Breast epithelium (tissue), 4 donors: Measurements from ENCODE around the gene SEC61A2. TPM values are rescaled to one million over a fixed set of nuclear protein-coding genes. Genes with fewer than 3 reads are reported as not detected.

Experiments used
- DNase-seq, 2 donors: peaks; one replicate each; pipeline ENCODE4 v3.0.0-alpha.2; 2019; ENCODE audit warnings: low spot score in 2 of 2
- H3K27ac ChIP-seq, 2 donors: fragments of 200-600 bp; sonication (generic) in 1 of 2; one replicate each; pipeline ENCODE4 v1.5.1; 2016 to 2019; ENCODE audit warnings: mild to moderate bottlenecking in 1 of 2
- H3K27me3 ChIP-seq, 2 donors: fragments of 200-600 bp; sonication (generic) in 1 of 2; one replicate each; pipeline versions ENCODE4 v1.5.1 to v1.6.0; 2017 to 2019; ENCODE audit warnings: control low read depth in 1 of 2, mild to moderate bottlenecking in 1 of 2
- H3K36me3 ChIP-seq: fragments of 200-600 bp; one replicate; pipeline ENCODE4 v1.5.1; 2019
- H3K4me1 ChIP-seq, 2 donors: fragments of 200-600 bp; sonication (generic); one replicate each; pipeline ENCODE4 v1.5.1; 2016 to 2019; ENCODE audit warnings: control low read depth in 1 of 2
- H3K4me3 ChIP-seq, 3 donors: fragments of 200-600 bp; sonication (generic); 1 replicate in 2 of 3; 2 replicates in 1 of 3; pipeline ENCODE4 v1.5.1; 2016 to 2019; ENCODE audit warnings: mild to moderate bottlenecking in 3 of 3, moderate library complexity in 2 of 3
- H3K9me3 ChIP-seq, 2 donors: fragments of 200-600 bp; sonication (generic) in 1 of 2; one replicate each; pipeline ENCODE4 v1.5.1; 2016 to 2019; ENCODE audit warnings: control low read depth in 1 of 2
- CTCF ChIP-seq, 3 donors: fragments of 450-650 bp; IDR thresholded peaks; one replicate each; pipeline ENCODE4 v1.5.1; 2016 to 2017; ENCODE audit warnings: antibody characterized with exemption in 3 of 3, mild to moderate bottlenecking in 3 of 3, moderate library complexity in 3 of 3
- POLR2A ChIP-seq: fragments of 450-650 bp; IDR thresholded peaks from one replicate; pipeline ENCODE4 v1.6.1; 2016; ENCODE audit warnings: antibody characterized with exemption, mild to moderate bottlenecking, moderate library complexity
- POLR2AphosphoS5 ChIP-seq, 3 donors: sonication (generic); formaldehyde crosslinking; IDR thresholded peaks; one replicate each; pipeline ENCODE4 v1.6.1; 2017; ENCODE audit warnings: antibody characterized with exemption in 3 of 3
- intact Hi-C: fragments of 100-400 bp; cut with DNase I; formaldehyde crosslinking; loops from one replicate; pipeline ENCODE4 v1.15.1; 2023; ENCODE audit warnings: low total_unique reads
- total RNA-seq, 3 donors: library from RNA; depleted of rRNA; stranded (reverse); fragments of >200 nt; gene quantifications; one replicate each; pipeline ENCODE4 v1.1.0, GENCODE V29; 2016

SEC61A2 gene
- total RNA-seq, 3 donors from 2014 or later, result 6.2 to 15.7 (median 10.2) TPM

GRCh38 chr10:12186323-12186722, 56.8 kb downstream of the SEC61A2 start:
- H3K27me3 ChIP-seq, result no peaks in the 10 kb centered on the region
- TF ChIP-seq POLR2A (no peak), CTCF (IDR thresholded peaks at IDR 0.05) (no peak), POLR2AphosphoS5 (IDR thresholded peaks at IDR 0.05) (no peak)
- H3K9me3 ChIP-seq, result no peaks in the 10 kb centered on the region
- no peak for DNase-seq
- intact Hi-C loops, result loop anchor here (5.0 kb wide), 1 partner anchor 971 kb away; no protein-coding TSS in a partner anchor
- H3K4me1 ChIP-seq, result no peaks in the 10 kb centered on the region
- no peak overlapping the region for H3K4me3 ChIP-seq
- no peak overlapping the region for H3K27ac ChIP-seq
- peaks cover 6% of the 10 kb centered on the region for H3K36me3 ChIP-seq

GRCh38 chr10:12187321-12187905, 57.9 kb downstream of the SEC61A2 start:
- Histone ChIP-seq H3K4me3 (no peak overlapping the region), H3K4me1 (no peaks in the 10 kb centered on the region), H3K36me3 (peaks cover 6% of the 10 kb centered on the region), H3K9me3 (no peaks in the 10 kb centered on the region), H3K27ac (no peak overlapping the region), H3K27me3 (no peaks in the 10 kb centered on the region)
- TF ChIP-seq CTCF (IDR thresholded peaks at IDR 0.05), result no peak
- no peak for TF ChIP-seq POLR2AphosphoS5 (IDR thresholded peaks at IDR 0.05)
- TF ChIP-seq POLR2A, result no peak
- intact Hi-C loops, result loop anchor here (5.0 kb wide), 1 partner anchor 970 kb away; no protein-coding TSS in a partner anchor
- no peak for DNase-seq

DNA sequence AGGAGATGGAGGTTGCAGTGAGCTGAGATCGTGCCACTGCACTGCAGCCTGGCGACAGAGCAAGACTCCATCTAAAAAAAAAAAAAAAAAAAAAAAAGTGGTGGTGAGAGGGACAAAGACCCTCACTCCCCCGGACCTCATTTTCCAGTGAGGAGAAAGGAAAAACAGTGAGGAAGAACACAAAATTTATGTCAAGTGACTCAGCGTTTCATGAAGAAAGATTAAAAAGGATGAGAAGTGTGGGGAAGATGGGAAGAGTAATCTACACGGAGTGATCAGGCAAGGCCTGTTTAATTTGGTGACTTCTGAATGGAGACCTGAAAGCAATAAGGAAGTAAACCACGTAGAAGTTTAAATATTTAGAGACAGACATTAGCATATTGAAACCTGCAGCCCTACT, 59.2 kb downstream of the SEC61A2 start:
- Histone ChIP-seq H3K4me1 (no peaks in the 10 kb centered on the region), H3K9me3 (no peaks in the 10 kb centered on the region), H3K4me3 (no peak overlapping the region), H3K36me3 (no peaks in the 10 kb centered on the region), H3K27ac (no peak overlapping the region), H3K27me3 (no peaks in the 10 kb centered on the region)
- no peak for DNase-seq
- intact Hi-C loops, result loop anchor here (5.0 kb wide), 1 partner anchor 969 kb away; no protein-coding TSS in a partner anchor
- TF ChIP-seq CTCF (IDR thresholded peaks at IDR 0.05), result no peak
- TF ChIP-seq POLR2AphosphoS5 (IDR thresholded peaks at IDR 0.05), result no peak
- TF ChIP-seq POLR2A, result no peak

DNA sequence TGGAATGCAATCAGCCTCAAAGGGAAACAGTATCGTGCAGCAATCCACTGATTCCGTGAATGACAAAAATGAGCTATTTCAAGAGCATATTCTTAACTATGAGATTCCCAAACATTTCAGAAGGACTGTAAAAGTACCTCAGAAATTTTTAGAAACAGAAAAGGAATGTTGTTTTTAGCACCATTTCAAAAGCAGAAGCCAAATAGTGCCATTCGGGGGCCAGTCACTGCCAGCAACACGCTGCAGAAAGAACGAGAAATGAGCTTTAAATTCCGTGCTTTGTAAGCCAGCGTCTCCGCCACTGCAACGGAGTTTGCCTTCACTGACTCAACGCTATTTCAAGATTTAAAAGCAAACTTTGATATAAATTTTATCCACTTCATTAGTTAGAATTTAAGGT, 59.9 kb downstream of the SEC61A2 start:
- no peak for DNase-seq
- Histone ChIP-seq H3K27ac (no peak overlapping the region), H3K4me1 (no peaks in the 10 kb centered on the region), H3K9me3 (no peaks in the 10 kb centered on the region), H3K4me3 (no peak overlapping the region), H3K36me3 (no peaks in the 10 kb centered on the region), H3K27me3 (no peaks in the 10 kb centered on the region)
- intact Hi-C loops, result loop anchor here (5.0 kb wide), 1 partner anchor 968 kb away; no protein-coding TSS in a partner anchor
- TF ChIP-seq POLR2A (no peak), POLR2AphosphoS5 (IDR thresholded peaks at IDR 0.05) (no peak), CTCF (IDR thresholded peaks at IDR 0.05) (no peak)

- TF ChIP-seq CTCF (IDR thresholded peaks at IDR 0.05) (no peak), POLR2A (no peak), POLR2AphosphoS5 (IDR thresholded peaks at IDR 0.05) (no peak)
- Histone ChIP-seq H3K36me3 (no peaks in the 10 kb centered on the region), H3K27ac (no peak overlapping the region), H3K9me3 (no peaks in the 10 kb centered on the region), H3K27me3 (no peaks in the 10 kb centered on the region), H3K4me1 (no peaks in the 10 kb centered on the region), H3K4me3 (no peak overlapping the region)
- intact Hi-C loops, result no loop called here
- DNase-seq, result no peak
These were observed 62.2 kb downstream of the SEC61A2 start for GRCh38 chr10:12191715-12192114.
